ENCODE results near the gene EYA4.

GRCh38 chr6:133251688-133252087 is 10.5 kb downstream of the EYA4 start:
- TF ChIP-seq CTCF (IDR thresholded peaks at IDR 0.05; ENCODE audit: low read length) (no peak), EZH2 (optimal IDR thresholded peaks at IDR 0.05; ENCODE audit: low read depth, low read length) (no peak)

Data from MM.1S (cell line).